Breast epithelium (tissue), 4 donors: Measurements from ENCODE around the gene RPS19BP1. TPM values are rescaled to one million over a fixed set of nuclear protein-coding genes. Genes with fewer than 3 reads are reported as not detected.

Source experiments
- DNase-seq, 2 donors: peaks; one replicate each; pipeline ENCODE4 v3.0.0-alpha.2; 2019; ENCODE audit warnings: low spot score in 2 of 2
- H3K27ac ChIP-seq, 2 donors: fragments of 200-600 bp; sonication (generic) in 1 of 2; one replicate each; pipeline ENCODE4 v1.5.1; 2016 to 2019; ENCODE audit warnings: mild to moderate bottlenecking in 1 of 2
- H3K27me3 ChIP-seq, 2 donors: fragments of 200-600 bp; sonication (generic) in 1 of 2; one replicate each; pipeline versions ENCODE4 v1.5.1 to v1.6.0; 2017 to 2019; ENCODE audit warnings: control low read depth in 1 of 2, mild to moderate bottlenecking in 1 of 2
- H3K36me3 ChIP-seq: fragments of 200-600 bp; one replicate; pipeline ENCODE4 v1.5.1; 2019
- H3K4me1 ChIP-seq, 2 donors: fragments of 200-600 bp; sonication (generic); one replicate each; pipeline ENCODE4 v1.5.1; 2016 to 2019; ENCODE audit warnings: control low read depth in 1 of 2
- H3K4me3 ChIP-seq, 3 donors: fragments of 200-600 bp; sonication (generic); 1 replicate in 2 of 3; 2 replicates in 1 of 3; pipeline ENCODE4 v1.5.1; 2016 to 2019; ENCODE audit warnings: mild to moderate bottlenecking in 3 of 3, moderate library complexity in 2 of 3
- H3K9me3 ChIP-seq, 2 donors: fragments of 200-600 bp; sonication (generic) in 1 of 2; one replicate each; pipeline ENCODE4 v1.5.1; 2016 to 2019; ENCODE audit warnings: control low read depth in 1 of 2
- POLR2A ChIP-seq: fragments of 450-650 bp; IDR thresholded peaks from one replicate; pipeline ENCODE4 v1.6.1; 2016; ENCODE audit warnings: antibody characterized with exemption, mild to moderate bottlenecking, moderate library complexity
- POLR2AphosphoS5 ChIP-seq, 3 donors: sonication (generic); formaldehyde crosslinking; IDR thresholded peaks; one replicate each; pipeline ENCODE4 v1.6.1; 2017; ENCODE audit warnings: antibody characterized with exemption in 3 of 3
- intact Hi-C: fragments of 100-400 bp; cut with DNase I; formaldehyde crosslinking; loops from one replicate; pipeline ENCODE4 v1.15.1; 2023; ENCODE audit warnings: low total_unique reads
- total RNA-seq, 3 donors: library from RNA; depleted of rRNA; stranded (reverse); fragments of >200 nt; gene quantifications; one replicate each; pipeline ENCODE4 v1.1.0, GENCODE V29; 2016
- TF ChIP-seq, protein P1 (sequence below), 3 donors: fragments of 450-650 bp; IDR thresholded peaks; one replicate each; pipeline ENCODE4 v1.5.1; 2016 to 2017; ENCODE audit warnings: antibody characterized with exemption in 3 of 3, mild to moderate bottlenecking in 3 of 3, moderate library complexity in 3 of 3

Gene RPS19BP1
- total RNA-seq, 3 donors from 2014 or later, result 112 to 177 (median 159) TPM

- peaks cover 0 to 4% of the 10 kb centered on the region in 2 donors for H3K4me1 ChIP-seq
- TF ChIP-seq POLR2AphosphoS5 (IDR thresholded peaks at IDR 0.05) (no peak), POLR2A (no peak)
- TF ChIP-seq, protein P1, sequence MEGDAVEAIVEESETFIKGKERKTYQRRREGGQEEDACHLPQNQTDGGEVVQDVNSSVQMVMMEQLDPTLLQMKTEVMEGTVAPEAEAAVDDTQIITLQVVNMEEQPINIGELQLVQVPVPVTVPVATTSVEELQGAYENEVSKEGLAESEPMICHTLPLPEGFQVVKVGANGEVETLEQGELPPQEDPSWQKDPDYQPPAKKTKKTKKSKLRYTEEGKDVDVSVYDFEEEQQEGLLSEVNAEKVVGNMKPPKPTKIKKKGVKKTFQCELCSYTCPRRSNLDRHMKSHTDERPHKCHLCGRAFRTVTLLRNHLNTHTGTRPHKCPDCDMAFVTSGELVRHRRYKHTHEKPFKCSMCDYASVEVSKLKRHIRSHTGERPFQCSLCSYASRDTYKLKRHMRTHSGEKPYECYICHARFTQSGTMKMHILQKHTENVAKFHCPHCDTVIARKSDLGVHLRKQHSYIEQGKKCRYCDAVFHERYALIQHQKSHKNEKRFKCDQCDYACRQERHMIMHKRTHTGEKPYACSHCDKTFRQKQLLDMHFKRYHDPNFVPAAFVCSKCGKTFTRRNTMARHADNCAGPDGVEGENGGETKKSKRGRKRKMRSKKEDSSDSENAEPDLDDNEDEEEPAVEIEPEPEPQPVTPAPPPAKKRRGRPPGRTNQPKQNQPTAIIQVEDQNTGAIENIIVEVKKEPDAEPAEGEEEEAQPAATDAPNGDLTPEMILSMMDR (IDR thresholded peaks at IDR 0.05), result no peak
- no peaks in the 10 kb centered on the region for H3K36me3 ChIP-seq
- no peak overlapping the region for H3K27ac ChIP-seq
- intact Hi-C loops, result no loop called here
- DNase-seq, result no peak
- no peaks in the 10 kb centered on the region for H3K9me3 ChIP-seq
- peaks cover 8 to 40% of the 10 kb centered on the region in 2 donors for H3K27me3 ChIP-seq
- H3K4me3 ChIP-seq, result peak overlapping the region in 2 of 3 donors; percentile 40 to 65
These were observed 24.7 kb upstream of the RPS19BP1 start for GRCh38 chr22:39556970-39557841.

DNA sequence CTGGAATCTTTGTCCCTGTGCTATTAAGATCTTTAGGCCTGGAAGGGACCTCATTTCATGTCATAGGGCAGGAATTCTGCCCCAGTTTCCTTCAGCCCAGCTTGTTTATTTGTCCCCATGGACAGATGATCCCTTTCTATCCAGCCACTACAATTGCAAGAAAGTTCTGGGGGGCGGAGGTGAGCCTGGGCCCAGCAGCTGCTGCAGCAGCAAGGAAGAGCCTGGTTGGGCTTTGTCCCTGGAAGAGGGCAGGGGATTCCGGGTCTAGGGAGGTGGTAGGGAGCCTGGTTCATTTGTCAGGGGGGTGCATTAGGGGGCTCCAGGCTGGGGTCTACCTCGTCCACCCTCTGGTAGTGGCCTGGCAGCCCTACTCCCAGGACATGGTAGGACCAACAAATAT, 21.6 kb upstream of the RPS19BP1 start:
- H3K27me3 ChIP-seq, result peaks cover 5 to 39% of the 10 kb centered on the region in 2 donors
- DNase-seq, result no peak
- peaks cover 0 to 4% of the 10 kb centered on the region in 2 donors for H3K4me1 ChIP-seq
- TF ChIP-seq, protein P1 (IDR thresholded peaks at IDR 0.05), result no peak
- TF ChIP-seq POLR2A (no peak), POLR2AphosphoS5 (IDR thresholded peaks at IDR 0.05) (no peak)
- intact Hi-C loops, result no loop called here
- no peaks in the 10 kb centered on the region for H3K9me3 ChIP-seq
- no peaks in the 10 kb centered on the region for H3K36me3 ChIP-seq
- no peak overlapping the region for H3K4me3 ChIP-seq
- H3K27ac ChIP-seq, result no peak overlapping the region

DNA sequence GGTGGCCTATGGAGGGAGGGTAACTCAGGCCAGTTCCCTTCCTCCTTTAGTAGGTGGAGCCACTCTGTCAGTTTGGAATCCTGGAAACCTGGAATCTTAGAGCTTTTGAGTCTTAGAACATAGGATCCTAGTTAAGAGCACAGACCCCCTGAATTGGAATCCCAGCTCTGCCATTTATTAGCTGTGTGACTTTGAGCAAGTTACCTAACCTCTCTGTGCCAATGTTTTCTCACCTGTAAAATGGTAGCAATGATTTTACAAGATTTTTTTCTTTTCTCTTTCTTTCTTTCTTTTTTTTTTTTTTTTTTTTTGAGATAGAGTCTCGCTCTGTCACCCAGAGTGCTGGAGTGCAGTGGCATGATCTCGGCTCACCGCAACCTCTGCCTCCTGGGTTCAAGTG, 20.9 kb upstream of the RPS19BP1 start:
- Histone ChIP-seq H3K27ac (no peak overlapping the region), H3K36me3 (no peaks in the 10 kb centered on the region), H3K4me1 (peaks cover 0 to 3% of the 10 kb centered on the region in 2 donors), H3K9me3 (no peaks in the 10 kb centered on the region), H3K4me3 (no peak overlapping the region), H3K27me3 (peaks cover 1 to 37% of the 10 kb centered on the region in 2 donors)
- TF ChIP-seq POLR2AphosphoS5 (IDR thresholded peaks at IDR 0.05) (no peak), POLR2A (no peak)
- TF ChIP-seq, protein P1 (IDR thresholded peaks at IDR 0.05), result no peak
- DNase-seq, result no peak
- intact Hi-C loops, result no loop called here

- H3K36me3 ChIP-seq, result no peaks in the 10 kb centered on the region
- peaks cover 0 to 42% of the 10 kb centered on the region in 2 donors for H3K27me3 ChIP-seq
- no peaks in the 10 kb centered on the region for H3K9me3 ChIP-seq
- intact Hi-C loops, result no loop called here
- H3K4me3 ChIP-seq, result no peak overlapping the region
- DNase-seq, result no peak
- H3K27ac ChIP-seq, result no peak overlapping the region
- no peak for TF ChIP-seq POLR2AphosphoS5 (IDR thresholded peaks at IDR 0.05)
- TF ChIP-seq POLR2A, result no peak
- TF ChIP-seq, protein P1 (IDR thresholded peaks at IDR 0.05), result no peak
- no peaks in the 10 kb centered on the region for H3K4me1 ChIP-seq
These were observed 15.0 kb upstream of the RPS19BP1 start for GRCh38 chr22:39547587-39547947.

GRCh38 chr22:39546889-39547586, 14.5 kb upstream of the RPS19BP1 start:
- Histone ChIP-seq H3K27me3 (peaks cover 0 to 42% of the 10 kb centered on the region in 2 donors), H3K9me3 (no peaks in the 10 kb centered on the region), H3K27ac (no peak overlapping the region), H3K36me3 (no peaks in the 10 kb centered on the region), H3K4me3 (no peak overlapping the region), H3K4me1 (no peaks in the 10 kb centered on the region)
- DNase-seq, result no peak
- TF ChIP-seq POLR2AphosphoS5 (IDR thresholded peaks at IDR 0.05) (no peak), POLR2A (no peak)
- TF ChIP-seq, protein P1 (IDR thresholded peaks at IDR 0.05), result no peak
- intact Hi-C loops, result no loop called here
